PC-9 (cell line): ENCODE data around the gene TLK2.

Experiments
- EZH2 ChIP-seq: fragments of 200-600 bp; sonication (generic); IDR thresholded peaks from 2 replicates; pipeline ENCODE4 v1.8.0; 2017; ENCODE audit warnings: antibody characterized with exemption, low read depth
- TF ChIP-seq, protein P1 (sequence below): fragments of 200-600 bp; sonication (generic); conservative IDR thresholded peaks from 2 replicates; pipeline ENCODE4 v1.6.1; 2017; ENCODE audit warnings: mixed run types, antibody characterized with exemption, mild to moderate bottlenecking, moderate library complexity

DNA sequence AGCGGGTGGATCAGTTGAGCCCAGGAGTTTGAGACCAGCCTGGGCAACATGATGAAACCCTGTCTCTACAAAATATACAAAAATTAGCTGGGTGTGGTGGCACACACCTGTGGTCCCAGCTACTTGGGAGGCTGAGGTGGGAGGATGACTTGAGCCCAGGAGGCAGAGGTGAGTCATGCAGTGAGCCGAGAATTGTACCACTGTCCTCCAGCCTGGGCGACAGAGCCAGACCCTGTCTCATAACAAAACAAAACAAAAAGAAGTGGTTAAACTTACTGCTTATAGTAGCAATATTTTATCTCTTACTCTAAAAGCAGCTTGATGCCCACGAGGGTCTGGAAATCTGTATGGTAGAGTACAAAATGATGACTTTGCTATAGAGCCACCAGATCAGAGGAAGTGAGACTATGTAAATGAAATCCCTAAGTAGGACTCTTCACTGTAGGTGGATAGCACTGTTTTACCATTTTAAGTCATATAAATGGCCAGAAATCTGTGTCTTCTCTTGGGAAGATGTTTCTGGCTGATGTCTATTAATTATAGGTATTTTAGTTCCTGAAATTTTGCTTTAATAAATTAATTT lies 88.5 kb downstream of the TLK2 start:
- TF ChIP-seq, protein P1, sequence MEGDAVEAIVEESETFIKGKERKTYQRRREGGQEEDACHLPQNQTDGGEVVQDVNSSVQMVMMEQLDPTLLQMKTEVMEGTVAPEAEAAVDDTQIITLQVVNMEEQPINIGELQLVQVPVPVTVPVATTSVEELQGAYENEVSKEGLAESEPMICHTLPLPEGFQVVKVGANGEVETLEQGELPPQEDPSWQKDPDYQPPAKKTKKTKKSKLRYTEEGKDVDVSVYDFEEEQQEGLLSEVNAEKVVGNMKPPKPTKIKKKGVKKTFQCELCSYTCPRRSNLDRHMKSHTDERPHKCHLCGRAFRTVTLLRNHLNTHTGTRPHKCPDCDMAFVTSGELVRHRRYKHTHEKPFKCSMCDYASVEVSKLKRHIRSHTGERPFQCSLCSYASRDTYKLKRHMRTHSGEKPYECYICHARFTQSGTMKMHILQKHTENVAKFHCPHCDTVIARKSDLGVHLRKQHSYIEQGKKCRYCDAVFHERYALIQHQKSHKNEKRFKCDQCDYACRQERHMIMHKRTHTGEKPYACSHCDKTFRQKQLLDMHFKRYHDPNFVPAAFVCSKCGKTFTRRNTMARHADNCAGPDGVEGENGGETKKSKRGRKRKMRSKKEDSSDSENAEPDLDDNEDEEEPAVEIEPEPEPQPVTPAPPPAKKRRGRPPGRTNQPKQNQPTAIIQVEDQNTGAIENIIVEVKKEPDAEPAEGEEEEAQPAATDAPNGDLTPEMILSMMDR, result no peak
- TF ChIP-seq EZH2, result no peak
